Ovary (tissue), 9 donors: Measurements from ENCODE around the gene PARD3B. TPM values are rescaled to one million over a fixed set of nuclear protein-coding genes. Genes with fewer than 3 reads are reported as not detected.

Source experiments
- DNase-seq, 5 donors: peaks; one replicate each; pipeline ENCODE4 v3.0.0-alpha.2; 2019 to 2020
- H3K27ac ChIP-seq, 2 donors: fragments of 200-600 bp; one replicate each; pipeline versions ENCODE4 v1.5.1 to v1.8.0; 2019 to 2022
- H3K27me3 ChIP-seq: fragments of 200-600 bp; one replicate; pipeline ENCODE4 v1.8.0; 2022
- H3K36me3 ChIP-seq: fragments of 200-600 bp; sonication (generic); one replicate; pipeline ENCODE4 v1.5.1; 2019
- H3K4me1 ChIP-seq: one replicate; pipeline ENCODE4 v1.8.1; 2013; ENCODE audit warnings: mild to moderate bottlenecking, moderate library complexity; ENCODE audit not compliant: insufficient read depth
- H3K4me3 ChIP-seq: fragments of 200-600 bp; sonication (generic); one replicate; pipeline ENCODE4 v1.5.1; 2017
- H3K9me3 ChIP-seq, 2 donors: fragments of 200-600 bp in 1 of 2; sonication (generic) in 1 of 2; one replicate each; pipeline versions ENCODE4 v1.5.1 to v1.8.1; 2013 to 2019; ENCODE audit warnings: mild to moderate bottlenecking in 1 of 2, moderate library complexity in 1 of 2
- CTCF ChIP-seq, 3 donors: fragments of 450-650 bp in 2 of 3; fragments of 200-600 bp in 1 of 3; IDR thresholded peaks; one replicate each; pipeline versions ENCODE4 v1.5.1 to v1.8.0; 2016 to 2022; ENCODE audit warnings: antibody characterized with exemption in 3 of 3, mild to moderate bottlenecking in 1 of 3
- EP300 ChIP-seq: sonication (generic); formaldehyde crosslinking; IDR thresholded peaks from one replicate; pipeline ENCODE4 v1.6.1; 2017; ENCODE audit warnings: antibody characterized with exemption
- POLR2A ChIP-seq: fragments of 450-650 bp; IDR thresholded peaks from one replicate; pipeline ENCODE4 v1.6.1; 2017; ENCODE audit warnings: antibody characterized with exemption, mild to moderate bottlenecking, moderate library complexity
- WGBS, 3 donors: extraction: QIAGEN DNeasy Blood & Tissue Kit in 1 of 3; methylation state at CpG; one replicate each; pipeline versions ENCODE4 v1.1.5 to v1.1.7; 2013 to 2017; 5-methylcytosine and 5-hydroxymethylcytosine counted together
- intact Hi-C, 4 donors: fragments of 100-400 bp; cut with DNase I; formaldehyde crosslinking; loops; one replicate each; pipeline versions ENCODE4 v1.11.0 to v1.15.1; 2022 to 2023
- polyA plus RNA-seq, 2 donors: library from polyadenylated mRNA; stranded (reverse); fragments of 200-250 nt in 1 of 2; fragments of 350-450 nt in 1 of 2; fragmentation: Illumina TruSeq in 1 of 2; extraction: RNeasy Lipid Tissue Mini Kit (QIAGEN cat#74804) in 1 of 2; gene quantifications; one replicate each; pipeline ENCODE4 v1.2.3, GENCODE V29; 2013 to 2014
- total RNA-seq, 7 donors: library from RNA; depleted of rRNA in 2 of 7; stranded (reverse); fragments of >200 nt in 2 of 7; fragmentation: NEBNext Ultra II Directional in 3 of 7; extraction: Animal tissue kit (Norgen Biotek cat#: 25700) in 3 of 7; gene quantifications; one replicate each; pipeline versions ENCODE4 v1.1.0 to v1.2.4, GENCODE V29; 2016 to 2023
- donor health status: DM: no; HTN: no; CAD: no; lungs with moderate emphysema.
- donor health status: DM: no; HTN: no; CAD: no.
- donor health status: Bipolar disorder and iron deficiency.
- donor health status: DM: yes; HTN: yes; CAD: no.
- donor health status: DM: no; HTN: no; CAD: no.
- donor health status: DM: yes; HTN: yes; CAD: no.

Gene PARD3B
- total and polyA plus RNA-seq, 9 donors, result 8.2 to 46.6 (median 28.7) TPM

DNA sequence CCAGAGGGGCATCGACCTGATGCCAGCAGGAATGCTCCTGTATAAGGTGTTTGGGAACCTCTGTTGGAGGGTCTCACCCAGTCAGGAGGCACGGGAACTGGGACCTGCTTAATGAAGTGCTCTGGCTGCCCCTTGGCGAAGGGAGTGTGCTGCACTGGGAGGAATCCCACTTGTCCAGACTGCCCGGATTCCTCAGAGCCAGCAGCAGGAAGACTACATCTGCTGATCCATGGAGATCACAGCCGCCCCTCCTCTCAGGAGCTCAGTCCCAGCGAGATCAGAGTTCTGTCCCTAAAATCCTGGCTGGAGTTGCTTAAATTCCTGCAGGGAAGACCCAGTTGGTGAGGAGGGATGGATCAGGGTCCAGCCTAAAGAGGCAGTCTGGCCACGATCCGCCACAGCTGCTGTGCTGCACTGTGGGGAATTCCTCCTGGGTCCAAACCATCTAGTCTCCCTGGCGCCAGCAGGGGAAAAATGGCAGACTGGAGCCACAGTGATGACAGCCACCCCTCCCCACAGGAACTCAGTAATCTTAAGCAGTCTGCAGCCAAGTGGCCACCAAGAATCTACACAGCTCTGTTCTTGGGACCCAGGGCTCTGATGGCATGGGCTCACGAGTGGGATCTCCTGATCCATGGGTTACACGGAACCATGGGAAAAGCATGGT, 1060.5 kb downstream of the PARD3B start:
- intact Hi-C loops, result no loop called here
- DNase-seq, result no peak
- Histone ChIP-seq H3K4me3 (no peak overlapping the region), H3K36me3 (no peaks in the 10 kb centered on the region), H3K9me3 (peaks cover 0 to 3% of the 10 kb centered on the region in 2 donors), H3K4me1 (peaks cover 7% of the 10 kb centered on the region), H3K27me3 (no peaks in the 10 kb centered on the region), H3K27ac (no peak overlapping the region)
- 96 to 98% (median 98%) methylated on average over 10 to 11 of the region's 11 CpGs for WGBS, 3 donors
- TF ChIP-seq POLR2A (no peak), CTCF (IDR thresholded peaks at IDR 0.05) (no peak), EP300 (no peak)

- H3K4me1 ChIP-seq, result peaks cover 7% of the 10 kb centered on the region
- DNase-seq, result no peak
- 29 to 42% (median 30%) methylated on average over 3 of the region's 3 CpGs for WGBS, 3 donors
- no peak overlapping the region for H3K4me3 ChIP-seq
- intact Hi-C loops, result no loop called here
- H3K27me3 ChIP-seq, result no peaks in the 10 kb centered on the region
- no peak overlapping the region for H3K27ac ChIP-seq
- H3K9me3 ChIP-seq, result peaks cover 0 to 3% of the 10 kb centered on the region in 2 donors
- H3K36me3 ChIP-seq, result no peaks in the 10 kb centered on the region
- TF ChIP-seq POLR2A (no peak), EP300 (no peak), CTCF (IDR thresholded peaks at IDR 0.05) (no peak)
Observed at GRCh38 chr2:205607146-205607545, 1061.9 kb downstream of the PARD3B start.

DNA sequence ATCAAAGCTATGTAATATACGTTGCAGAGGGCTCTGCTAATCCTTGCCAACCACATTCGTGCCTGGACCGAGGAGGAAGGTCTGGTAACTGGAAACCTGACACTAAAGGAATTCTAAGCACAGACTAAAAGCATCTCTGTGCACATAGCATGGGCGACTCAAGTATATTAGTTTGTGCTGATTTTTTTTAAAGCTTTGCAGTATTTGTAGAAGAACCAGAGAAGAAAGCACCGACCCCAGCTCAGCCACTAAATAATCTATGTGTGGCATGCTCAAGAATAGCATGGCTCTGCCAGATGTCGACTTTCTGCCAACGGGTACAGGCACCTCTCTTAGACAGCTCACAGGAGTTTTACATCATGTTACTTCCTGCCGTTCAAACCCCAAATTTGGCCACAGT, 1063.8 kb downstream of the PARD3B start:
- no peak for DNase-seq
- no peaks in the 10 kb centered on the region for H3K9me3 ChIP-seq
- no peak overlapping the region for H3K27ac ChIP-seq
- 38 to 57% (median 52%) methylated on average over 8 of the region's 8 CpGs for WGBS, 3 donors
- TF ChIP-seq POLR2A, result no peak
- TF ChIP-seq EP300, result no peak
- no peak for TF ChIP-seq CTCF (IDR thresholded peaks at IDR 0.05)
- H3K4me1 ChIP-seq, result peaks cover 9% of the 10 kb centered on the region
- H3K36me3 ChIP-seq, result no peaks in the 10 kb centered on the region
- no peak overlapping the region for H3K4me3 ChIP-seq
- intact Hi-C loops, result no loop called here
- H3K27me3 ChIP-seq, result no peaks in the 10 kb centered on the region

DNA sequence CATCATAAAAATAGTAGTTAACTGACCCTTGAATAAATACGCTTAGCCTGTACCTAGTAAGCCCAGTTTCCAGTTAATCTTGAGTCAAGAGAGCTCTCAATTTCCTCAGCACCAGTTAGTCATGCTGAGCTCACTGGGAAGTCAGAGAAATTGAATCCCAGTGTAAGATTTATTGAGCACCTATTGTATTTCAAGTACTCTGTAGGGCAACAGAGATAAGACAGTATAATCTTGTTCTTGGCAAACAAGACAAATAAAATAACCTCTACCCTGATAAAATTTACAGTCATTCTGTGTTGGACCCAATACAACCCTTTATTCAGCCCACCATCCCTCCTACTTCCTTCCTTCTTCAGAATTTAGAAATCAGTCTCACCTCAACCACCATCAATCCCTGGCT, 1065.2 kb downstream of the PARD3B start:
- H3K4me1 ChIP-seq, result peaks cover 9% of the 10 kb centered on the region
- no peaks in the 10 kb centered on the region for H3K27me3 ChIP-seq
- H3K27ac ChIP-seq, result no peak overlapping the region
- WGBS, 3 donors, result 88 to 97% (median 90%) methylated on average over 1 of the region's 1 CpG
- TF ChIP-seq EP300 (no peak), CTCF (IDR thresholded peaks at IDR 0.05) (no peak), POLR2A (no peak)
- no peak for DNase-seq
- H3K9me3 ChIP-seq, result no peaks in the 10 kb centered on the region
- H3K4me3 ChIP-seq, result no peak overlapping the region
- intact Hi-C loops, result no loop called here
- H3K36me3 ChIP-seq, result no peaks in the 10 kb centered on the region
